Neural progenitor cell (in vitro differentiated cells): ENCODE results near the gene SIGLEC9. TPM values are rescaled to one million over a fixed set of nuclear protein-coding genes. Genes with fewer than 3 reads are reported as not detected.

Source experiments
- DNase-seq: peaks from one replicate; pipeline ENCODE4 v3.0.0-alpha.2; 2016; ENCODE audit warnings: low spot score
- H2AFZ ChIP-seq: fragments of 200-600 bp; sonication (generic); replicated peaks from 2 replicates; pipeline ENCODE4 v1.6.1; 2016; ENCODE audit warnings: antibody characterized with exemption
- H3F3A ChIP-seq: fragments of 200-600 bp; sonication (generic); 2 replicates; pipeline ENCODE4 v1.6.1; 2016; ENCODE audit warnings: antibody characterized with exemption, low read depth
- H3K27ac ChIP-seq: fragments of 200-600 bp; sonication (generic); 2 replicates; pipeline ENCODE4 v1.5.1; 2016; ENCODE audit warnings: mild to moderate bottlenecking
- H3K27me3 ChIP-seq: fragments of 200-600 bp; sonication (generic); 2 replicates; pipeline ENCODE4 v1.6.1; 2016; ENCODE audit warnings: mild to moderate bottlenecking, moderate library complexity
- H3K36me3 ChIP-seq: fragments of 200-600 bp; sonication (generic); 2 replicates; pipeline ENCODE4 v1.5.1; 2016
- H3K4me1 ChIP-seq: fragments of 200-600 bp; sonication (generic); 2 replicates; pipeline ENCODE4 v1.6.1; 2016; ENCODE audit warnings: mixed run types
- H3K4me2 ChIP-seq: fragments of 200-600 bp; sonication (generic); 2 replicates; pipeline ENCODE4 v1.6.1; 2016
- H3K4me3 ChIP-seq: fragments of 200-600 bp; sonication (generic); 2 replicates; pipeline ENCODE4 v1.5.1; 2016
- H3K79me2 ChIP-seq: fragments of 200-600 bp; sonication (generic); 2 replicates; pipeline ENCODE4 v1.6.1; 2016; ENCODE audit warnings: low read depth
- H3K9ac ChIP-seq: fragments of 200-600 bp; sonication (generic); 2 replicates; pipeline ENCODE4 v1.6.1; 2016
- H3K9me3 ChIP-seq: fragments of 200-600 bp; sonication (generic); 2 replicates; pipeline ENCODE4 v1.5.1; 2016; ENCODE audit warnings: low read depth
- H4K20me1 ChIP-seq: fragments of 200-600 bp; sonication (generic); 2 replicates; pipeline ENCODE4 v1.6.1; 2016; ENCODE audit warnings: low read depth
- H3K27ac Mint-ChIP-seq: 3 replicates; pipeline ENCODE4 v1.8.0; 2021; ENCODE audit warnings: mixed read lengths
- H3K27me3 Mint-ChIP-seq: 2 replicates; pipeline ENCODE4 v1.8.0; 2022; ENCODE audit warnings: low read depth, mild to moderate bottlenecking, inconsistent platforms, moderate library complexity, mixed read lengths; ENCODE audit not compliant: insufficient read depth
- H3K36me3 Mint-ChIP-seq: 3 replicates; pipeline ENCODE4 v1.8.0; 2021; ENCODE audit warnings: mixed read lengths
- H3K4me1 Mint-ChIP-seq: 3 replicates; pipeline ENCODE4 v1.8.0; 2021; ENCODE audit warnings: mixed read lengths
- H3K4me3 Mint-ChIP-seq: 3 replicates; pipeline ENCODE4 v1.8.0; 2021; ENCODE audit warnings: mild to moderate bottlenecking, moderate library complexity, mixed read lengths
- H3K9me3 Mint-ChIP-seq: 3 replicates; pipeline ENCODE4 v1.8.0; 2020; ENCODE audit warnings: mixed read lengths
- CTCF ChIP-seq: fragments of 200-600 bp; sonication (generic); IDR thresholded peaks from 2 replicates; pipeline ENCODE4 v1.5.1; 2017; ENCODE audit warnings: antibody characterized with exemption, mild to moderate bottlenecking
- EZH2 ChIP-seq: fragments of 200-600 bp; sonication (generic); IDR thresholded peaks from 2 replicates; pipeline ENCODE4 v1.6.1; 2017; ENCODE audit warnings: antibody characterized with exemption, mild to moderate bottlenecking, moderate library complexity
- EZH2phosphoT487 ChIP-seq: fragments of 200-600 bp; sonication (generic); IDR thresholded peaks from 2 replicates; pipeline ENCODE4 v1.6.1; 2017; ENCODE audit warnings: antibody characterized with exemption
- total RNA-seq: library from RNA; depleted of rRNA; stranded (reverse); fragments of >200 nt; gene quantifications from 2 replicates; pipeline ENCODE4 v1.2.3, GENCODE V29; 2015; ENCODE audit warnings: low replicate concordance

Gene SIGLEC9
- total RNA-seq, 1 donor from 2014 or later = not detected

GRCh38 chr19:51147663-51148062 lies 23.0 kb downstream of the SIGLEC9 start:
- Histone ChIP-seq H3K4me1 (no peaks in the 10 kb centered on the region), H3K36me3 (no peaks in the 10 kb centered on the region), H2AFZ (no peak overlapping the region), H3F3A (no peaks in the 10 kb centered on the region), H3K4me3 (no peak overlapping the region), H3K9ac (no peak overlapping the region), H3K4me2 (no peak overlapping the region), H3K79me2 (no peaks in the 10 kb centered on the region), H3K9me3 (no peaks in the 10 kb centered on the region), H4K20me1 (no peaks in the 10 kb centered on the region), H3K27me3 (no peaks in the 10 kb centered on the region), H3K27ac (no peak overlapping the region)
- H3K9me3 Mint-ChIP-seq = no peaks in the 10 kb centered on the region
- DNase-seq = no peak
- no peaks in the 10 kb centered on the region for H3K36me3 Mint-ChIP-seq
- TF ChIP-seq EZH2phosphoT487 (no peak), EZH2 (no peak), CTCF (no peak)
- H3K4me1 Mint-ChIP-seq = peaks cover 2% of the 10 kb centered on the region
- H3K4me3 Mint-ChIP-seq = no peak overlapping the region
- peaks cover 4% of the 10 kb centered on the region for H3K27me3 Mint-ChIP-seq
- H3K27ac Mint-ChIP-seq = no peak overlapping the region

- no peaks in the 10 kb centered on the region for H3K36me3 Mint-ChIP-seq
These were observed 23.9 kb downstream of the SIGLEC9 start for GRCh38 chr19:51148580-51148979.

DNA sequence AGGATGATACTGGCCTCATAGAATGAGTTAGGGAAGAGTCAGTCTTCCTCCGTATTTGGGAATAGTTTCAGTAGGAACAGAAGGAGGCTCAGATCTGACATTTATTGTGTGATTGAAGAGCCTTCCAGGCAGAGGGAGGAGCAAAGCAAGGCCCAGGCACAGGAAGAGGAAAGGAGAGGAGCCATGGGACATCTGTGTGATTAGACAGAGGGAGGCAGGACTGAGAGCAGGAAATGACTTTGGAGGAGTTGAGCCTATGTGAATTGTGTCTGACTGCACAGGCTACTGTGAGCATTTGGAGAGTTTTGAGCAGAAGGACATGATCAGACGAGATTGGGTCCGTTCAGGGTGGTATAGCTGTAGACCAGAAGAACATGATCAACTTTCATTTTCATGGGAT lies 25.9 kb downstream of the SIGLEC9 start:
- Mint-ChIP-seq H3K4me3 (no peak overlapping the region), H3K9me3 (no peaks in the 10 kb centered on the region)
- no peaks in the 10 kb centered on the region for H3F3A ChIP-seq

More at GRCh38 chr19:51148580-51148979, 23.9 kb downstream of the SIGLEC9 start:
- H3K4me3 ChIP-seq = no peak overlapping the region
- no peaks in the 10 kb centered on the region for H3K36me3 ChIP-seq
- H3K4me2 ChIP-seq = no peak overlapping the region
- Mint-ChIP-seq H3K4me1 (peaks cover 2% of the 10 kb centered on the region), H3K27me3 (peaks cover 4% of the 10 kb centered on the region), H3K9me3 (no peaks in the 10 kb centered on the region), H3K27ac (no peak overlapping the region), H3K4me3 (no peak overlapping the region)
- H3F3A ChIP-seq = no peaks in the 10 kb centered on the region
- H3K4me1 ChIP-seq = no peaks in the 10 kb centered on the region
- H3K27me3 ChIP-seq = no peaks in the 10 kb centered on the region
- no peaks in the 10 kb centered on the region for H3K9me3 ChIP-seq
- H4K20me1 ChIP-seq = no peaks in the 10 kb centered on the region
- no peak overlapping the region for H3K9ac ChIP-seq
- no peak overlapping the region for H2AFZ ChIP-seq
- H3K27ac ChIP-seq = no peak overlapping the region
- no peak for DNase-seq
- no peaks in the 10 kb centered on the region for H3K79me2 ChIP-seq
- TF ChIP-seq EZH2phosphoT487 (no peak), CTCF (no peak), EZH2 (no peak)

More for the DNA sequence above, 25.9 kb downstream of the SIGLEC9 start:
- H3K36me3 Mint-ChIP-seq = no peaks in the 10 kb centered on the region
- no peaks in the 10 kb centered on the region for H3K27me3 ChIP-seq
- DNase-seq = no peak
- H3K36me3 ChIP-seq = no peaks in the 10 kb centered on the region
- no peaks in the 10 kb centered on the region for H3K4me1 ChIP-seq
- peaks cover 4% of the 10 kb centered on the region for H3K27me3 Mint-ChIP-seq
- H3K4me3 ChIP-seq = no peak overlapping the region
- H4K20me1 ChIP-seq = no peaks in the 10 kb centered on the region
- no peaks in the 10 kb centered on the region for H3K79me2 ChIP-seq
- TF ChIP-seq CTCF (no peak), EZH2 (no peak), EZH2phosphoT487 (no peak)
- H3K27ac ChIP-seq = no peak overlapping the region
- no peak overlapping the region for H2AFZ ChIP-seq
- H3K27ac Mint-ChIP-seq = no peak overlapping the region
- no peaks in the 10 kb centered on the region for H3K9me3 ChIP-seq
- no peak overlapping the region for H3K9ac ChIP-seq
- no peak overlapping the region for H3K4me2 ChIP-seq
- peaks cover 7% of the 10 kb centered on the region for H3K4me1 Mint-ChIP-seq
